Panc1 (cell line): ENCODE data around the gene INF2. TPM values are rescaled to one million over a fixed set of nuclear protein-coding genes. Genes with fewer than 3 reads are reported as not detected.
A peak's percentile ranks its signal among the peaks of the same experiment; 100 is the strongest.

ENCODE experiments used
- ATAC-seq: fragments of 200-7000 bp; cut with Tn5 transposase; 2 replicates; pipeline ENCODE4 v1.9.1; 2020; ENCODE audit warnings: mild to moderate bottlenecking, moderate library complexity
- BruUV-seq: library from RNA; stranded (reverse); fragments of 400-500 nt; replicated peaks from 2 replicates; lab custom pipeline; 2021; lab: Mats Ljungman, UMichigan
- CTCF ChIA-PET: fragments of 300-600 bp; sonication (Branson Sonifier 250); formaldehyde crosslinking; loops from one replicate; lab custom pipeline; 2022; ENCODE audit warnings: antibody characterized with exemption; lab: Charles Lee
- POLR2A ChIA-PET: fragments of 300-600 bp; sonication (Branson Sonifier 250); formaldehyde crosslinking; loops from one replicate; lab custom pipeline; 2022; ENCODE audit warnings: antibody characterized with exemption; lab: Charles Lee
- DNase-seq: peaks from one replicate; pipeline ENCODE4 v3.0.0-alpha.2; 2010; ENCODE audit warnings: low read depth, low spot score
- H3K27ac ChIP-seq: 2 replicates; pipeline ENCODE4 v1.5.1; 2011; ENCODE audit warnings: mild to moderate bottlenecking, low read length, inconsistent platforms
- H3K27me3 ChIP-seq: fragments of 200-500 bp; sonication (Bioruptor generic); 2 replicates; pipeline ENCODE4 v1.6.0; 2014; ENCODE audit warnings: low read length, inconsistent platforms; ENCODE audit not compliant: control insufficient read depth, insufficient read depth
- H3K36me3 ChIP-seq: fragments of 200-500 bp; sonication (Bioruptor generic); 2 replicates; pipeline ENCODE4 v1.5.1; 2014; ENCODE audit warnings: inconsistent platforms, mild to moderate bottlenecking, low read length, moderate library complexity; ENCODE audit not compliant: control insufficient read depth, insufficient read depth
- H3K4me1 ChIP-seq: 2 replicates; pipeline ENCODE4 v1.5.1; 2011; ENCODE audit warnings: inconsistent platforms, mild to moderate bottlenecking, low read length, moderate library complexity; ENCODE audit not compliant: control insufficient read depth, insufficient read depth
- H3K4me3 ChIP-seq, 2 experiments: 2 replicates each; pipeline ENCODE4 v1.5.1; 2011 to 2012; ENCODE audit warnings: low read depth in 2 of 2, low read length in 2 of 2, mild to moderate bottlenecking in 2 of 2, inconsistent platforms in 1 of 2, moderate library complexity in 1 of 2
- H3K9me3 ChIP-seq: fragments of 200-500 bp; sonication (Bioruptor generic); 2 replicates; pipeline ENCODE4 v1.5.1; 2014; ENCODE audit warnings: low read depth, mild to moderate bottlenecking, inconsistent platforms, low read length, moderate library complexity; ENCODE audit not compliant: control insufficient read depth, insufficient read depth
- POLR2AphosphoS5 ChIP-seq: IDR thresholded peaks from 2 replicates; pipeline ENCODE4 v1.6.1; 2012; ENCODE audit warnings: mild to moderate bottlenecking, low read depth, low read length, moderate library complexity
- SIN3A ChIP-seq: IDR thresholded peaks from 2 replicates; pipeline ENCODE4 v1.6.1; 2012; ENCODE audit warnings: low read depth, mild to moderate bottlenecking, low read length, moderate library complexity, borderline replicate concordance; ENCODE audit not compliant: insufficient read depth
- TCF7L2 ChIP-seq: IDR thresholded peaks from 2 replicates; pipeline ENCODE4 v1.6.1; 2011; ENCODE audit warnings: mild to moderate bottlenecking, low read depth, low read length, inconsistent platforms
- in situ Hi-C: cut with HindIII; loops from 2 replicates; pipeline ENCODE4 v1.10.0; 2016; ENCODE audit warnings: low sequenced_read_pairs, low pct_unique_long_range_greater_than_20kb
- intact Hi-C: fragments of 100-400 bp; cut with micrococcal nuclease; formaldehyde crosslinking; loops from one replicate; pipeline ENCODE4 v1.10.0; 2022; ENCODE audit not compliant: unreplicated experiment
- total RNA-seq: library from RNA; stranded (reverse); gene quantifications from one replicate; pipeline ENCODE4 v1.2.1, GENCODE V29; 2021; ENCODE audit not compliant: unreplicated experiment
- TF ChIP-seq, protein P1 (sequence below), 2 experiments: IDR thresholded peaks; 2 replicates each; pipeline ENCODE4 v1.6.1; 2011 to 2012; ENCODE audit warnings: low read depth in 2 of 2, control low read depth in 1 of 2, low read length in 1 of 2, mild to moderate bottlenecking in 1 of 2, moderate library complexity in 1 of 2; ENCODE audit not compliant: insufficient read depth in 1 of 2
- TF ChIP-seq, protein P2 (sequence below): fragments of 450-650 bp; IDR thresholded peaks from 2 replicates; pipeline ENCODE4 v1.5.1; 2017; ENCODE audit warnings: mild to moderate bottlenecking

Gene INF2
- total RNA-seq, 1 experiment from 2014 or later = 195 TPM

DNA sequence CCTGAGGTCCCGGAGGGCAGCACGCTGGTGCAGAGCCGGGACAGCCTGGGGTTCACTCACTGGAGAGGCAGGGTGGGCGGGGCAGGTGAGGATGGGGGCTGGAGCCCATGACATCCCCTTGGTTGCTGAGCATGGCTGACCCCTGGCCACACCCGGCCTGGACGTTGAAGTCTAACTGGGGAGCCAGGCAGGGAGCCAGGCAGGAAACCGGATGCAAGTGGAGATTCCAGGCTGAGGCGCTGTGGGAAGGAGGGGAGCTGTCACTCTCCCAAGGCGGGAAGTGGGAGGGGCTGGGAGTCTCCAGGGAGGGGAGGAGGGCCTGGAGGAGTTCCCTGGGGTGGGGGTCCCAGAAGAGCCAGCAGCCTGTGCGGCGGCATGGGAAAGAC lies 7.7 kb upstream of the INF2 start:
- ChIA-PET CTCF (interaction anchor here (0.6 to 1.9 kb wide), 3 partner anchors 16 to 119 kb away, joined by 4 to 8 read pairs (median 5); partner anchors contain the start of gene ZBTB42), POLR2A (interaction anchor here (0.6 to 1.0 kb wide), 2 partner anchors 9 to 274 kb away, joined by 3 to 6 read pairs; partner anchors contain the start of gene INF2)
- ATAC-seq (peak; percentile 47), DNase-seq (no peak)
- no peak for TF ChIP-seq SIN3A
- TF ChIP-seq, protein P1, sequence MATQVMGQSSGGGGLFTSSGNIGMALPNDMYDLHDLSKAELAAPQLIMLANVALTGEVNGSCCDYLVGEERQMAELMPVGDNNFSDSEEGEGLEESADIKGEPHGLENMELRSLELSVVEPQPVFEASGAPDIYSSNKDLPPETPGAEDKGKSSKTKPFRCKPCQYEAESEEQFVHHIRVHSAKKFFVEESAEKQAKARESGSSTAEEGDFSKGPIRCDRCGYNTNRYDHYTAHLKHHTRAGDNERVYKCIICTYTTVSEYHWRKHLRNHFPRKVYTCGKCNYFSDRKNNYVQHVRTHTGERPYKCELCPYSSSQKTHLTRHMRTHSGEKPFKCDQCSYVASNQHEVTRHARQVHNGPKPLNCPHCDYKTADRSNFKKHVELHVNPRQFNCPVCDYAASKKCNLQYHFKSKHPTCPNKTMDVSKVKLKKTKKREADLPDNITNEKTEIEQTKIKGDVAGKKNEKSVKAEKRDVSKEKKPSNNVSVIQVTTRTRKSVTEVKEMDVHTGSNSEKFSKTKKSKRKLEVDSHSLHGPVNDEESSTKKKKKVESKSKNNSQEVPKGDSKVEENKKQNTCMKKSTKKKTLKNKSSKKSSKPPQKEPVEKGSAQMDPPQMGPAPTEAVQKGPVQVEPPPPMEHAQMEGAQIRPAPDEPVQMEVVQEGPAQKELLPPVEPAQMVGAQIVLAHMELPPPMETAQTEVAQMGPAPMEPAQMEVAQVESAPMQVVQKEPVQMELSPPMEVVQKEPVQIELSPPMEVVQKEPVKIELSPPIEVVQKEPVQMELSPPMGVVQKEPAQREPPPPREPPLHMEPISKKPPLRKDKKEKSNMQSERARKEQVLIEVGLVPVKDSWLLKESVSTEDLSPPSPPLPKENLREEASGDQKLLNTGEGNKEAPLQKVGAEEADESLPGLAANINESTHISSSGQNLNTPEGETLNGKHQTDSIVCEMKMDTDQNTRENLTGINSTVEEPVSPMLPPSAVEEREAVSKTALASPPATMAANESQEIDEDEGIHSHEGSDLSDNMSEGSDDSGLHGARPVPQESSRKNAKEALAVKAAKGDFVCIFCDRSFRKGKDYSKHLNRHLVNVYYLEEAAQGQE (IDR thresholded peaks at IDR 0.05; ENCODE audit: insufficient read depth in 1 of 2, low read depth in 2 of 2, low read length in 1 of 2) = no peak
- TF ChIP-seq TCF7L2 = no peak
- TF ChIP-seq POLR2AphosphoS5 = no peak; the same call in 1 of the 2 replicates
- TF ChIP-seq, protein P2, sequence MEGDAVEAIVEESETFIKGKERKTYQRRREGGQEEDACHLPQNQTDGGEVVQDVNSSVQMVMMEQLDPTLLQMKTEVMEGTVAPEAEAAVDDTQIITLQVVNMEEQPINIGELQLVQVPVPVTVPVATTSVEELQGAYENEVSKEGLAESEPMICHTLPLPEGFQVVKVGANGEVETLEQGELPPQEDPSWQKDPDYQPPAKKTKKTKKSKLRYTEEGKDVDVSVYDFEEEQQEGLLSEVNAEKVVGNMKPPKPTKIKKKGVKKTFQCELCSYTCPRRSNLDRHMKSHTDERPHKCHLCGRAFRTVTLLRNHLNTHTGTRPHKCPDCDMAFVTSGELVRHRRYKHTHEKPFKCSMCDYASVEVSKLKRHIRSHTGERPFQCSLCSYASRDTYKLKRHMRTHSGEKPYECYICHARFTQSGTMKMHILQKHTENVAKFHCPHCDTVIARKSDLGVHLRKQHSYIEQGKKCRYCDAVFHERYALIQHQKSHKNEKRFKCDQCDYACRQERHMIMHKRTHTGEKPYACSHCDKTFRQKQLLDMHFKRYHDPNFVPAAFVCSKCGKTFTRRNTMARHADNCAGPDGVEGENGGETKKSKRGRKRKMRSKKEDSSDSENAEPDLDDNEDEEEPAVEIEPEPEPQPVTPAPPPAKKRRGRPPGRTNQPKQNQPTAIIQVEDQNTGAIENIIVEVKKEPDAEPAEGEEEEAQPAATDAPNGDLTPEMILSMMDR = no peak
- Histone ChIP-seq H3K27ac (peak overlapping the region; percentile 97), H3K9me3 (no peaks in the 10 kb centered on the region), H3K4me3 (peak overlapping the region; percentile 4 to 45), H3K27me3 (no peaks in the 10 kb centered on the region), H3K36me3 (no peaks in the 10 kb centered on the region; the same call in 1 of the 2 replicates), H3K4me1 (peaks cover 70% of the 10 kb centered on the region)
- in situ Hi-C loops (no loop called here), intact Hi-C loops (no loop called here)
- BruUV-seq = no TSS peak

- peak overlapping the region; percentile 97 for H3K27ac ChIP-seq
- peak overlapping the region; percentile 4 to 45 for H3K4me3 ChIP-seq
- ATAC-seq = peak; percentile 24
- peaks cover 70% of the 10 kb centered on the region for H3K4me1 ChIP-seq
- intact Hi-C loops = no loop called here
- no TSS peak for BruUV-seq
- DNase-seq = no peak
- POLR2A ChIA-PET = interaction anchor here (0.6 kb wide), 2 partner anchors 12 to 23 kb away, joined by 3 to 5 read pairs; no protein-coding TSS in a partner anchor
- no peak for TF ChIP-seq TCF7L2
- TF ChIP-seq SIN3A = no peak
- TF ChIP-seq, protein P2 = no peak
- no peak for TF ChIP-seq POLR2AphosphoS5
- TF ChIP-seq, protein P1 (IDR thresholded peaks at IDR 0.05; ENCODE audit: insufficient read depth in 1 of 2, low read depth in 2 of 2, low read length in 1 of 2) = no peak
- no peaks in the 10 kb centered on the region for H3K27me3 ChIP-seq
- CTCF ChIA-PET = interaction anchor here (0.5 to 1.9 kb wide), 4 partner anchors 16 to 119 kb away, joined by 3 to 8 read pairs (median 4); partner anchors contain the start of gene ZBTB42
- in situ Hi-C loops = no loop called here
- H3K36me3 ChIP-seq = no peaks in the 10 kb centered on the region; the same call in 1 of the 2 replicates
- no peaks in the 10 kb centered on the region for H3K9me3 ChIP-seq
Observed at GRCh38 chr14:104682107-104682593, 7.3 kb upstream of the INF2 start.
